GM12864 (cell line): ENCODE data around the gene TTK.
A peak's percentile ranks its signal among the peaks of the same experiment; 100 is the strongest.

Source experiments
- DNase-seq: peaks from one replicate; pipeline ENCODE4 v3.0.0-alpha.2; 2011; ENCODE audit warnings: low read depth
- H3K4me3 ChIP-seq: 2 replicates; pipeline ENCODE4 v1.5.1; 2011; ENCODE audit warnings: mild to moderate bottlenecking, low read depth, low read length, control low read depth
- TF ChIP-seq, protein P1 (sequence below): IDR thresholded peaks from 2 replicates; pipeline ENCODE4 v1.5.1; 2011; ENCODE audit warnings: low read depth, mild to moderate bottlenecking, moderate library complexity, low read length, control low read depth, inconsistent platforms; ENCODE audit errors: missing control alignments

Gene TTK

DNA sequence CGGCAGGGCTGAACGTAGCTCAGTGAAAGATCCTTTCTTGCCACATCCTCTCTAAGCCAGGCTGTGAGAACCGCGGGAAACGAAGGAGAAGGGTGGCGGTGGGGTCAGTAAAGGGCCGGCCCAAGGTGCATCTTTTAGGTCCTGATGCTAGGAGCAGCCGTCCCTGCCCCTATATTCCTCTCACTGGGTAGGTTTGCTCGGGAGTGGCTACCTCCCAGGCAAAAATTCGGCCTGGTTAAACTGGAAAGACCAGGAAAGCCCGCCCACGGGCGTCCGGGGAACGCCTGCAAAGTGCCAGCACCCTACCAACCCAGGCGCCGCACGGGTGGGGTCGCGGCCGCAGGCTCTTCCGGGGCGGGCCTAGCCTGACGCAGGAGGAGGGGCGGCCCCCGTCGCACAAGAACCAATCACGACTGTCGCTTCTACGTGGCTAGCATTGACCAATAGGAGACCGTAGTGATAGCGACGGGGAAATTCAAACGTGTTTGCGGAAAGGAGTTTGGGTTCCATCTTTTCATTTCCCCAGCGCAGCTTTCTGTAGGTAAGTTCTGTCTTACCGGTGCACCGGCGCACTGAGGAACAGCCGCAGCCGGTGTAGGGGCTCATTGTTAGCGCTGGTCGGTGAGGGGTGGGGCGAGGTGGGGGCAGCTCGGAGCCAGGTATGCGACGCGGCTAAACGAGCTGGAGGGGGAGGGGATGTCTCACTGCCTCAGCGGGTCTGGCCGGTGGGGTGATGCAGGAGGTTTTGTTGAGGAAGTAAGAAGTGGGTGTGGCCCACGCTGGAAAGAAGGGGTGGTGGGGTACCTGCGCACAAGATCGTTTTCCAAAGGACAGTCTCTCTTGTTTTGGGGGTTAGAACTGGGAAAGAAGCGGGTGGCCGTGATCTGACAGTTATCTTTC is at the start of gene TTK:
TTK (plus strand) TSS at position 477 of the 900 bp plus-strand sequence. CDS start 1,195 bp downstream, outside the sequence.
- DNase-seq = peak; percentile 86
- H3K4me3 ChIP-seq = peak within 1 kb of the TSS; percentile 77
- TF ChIP-seq, protein P1, sequence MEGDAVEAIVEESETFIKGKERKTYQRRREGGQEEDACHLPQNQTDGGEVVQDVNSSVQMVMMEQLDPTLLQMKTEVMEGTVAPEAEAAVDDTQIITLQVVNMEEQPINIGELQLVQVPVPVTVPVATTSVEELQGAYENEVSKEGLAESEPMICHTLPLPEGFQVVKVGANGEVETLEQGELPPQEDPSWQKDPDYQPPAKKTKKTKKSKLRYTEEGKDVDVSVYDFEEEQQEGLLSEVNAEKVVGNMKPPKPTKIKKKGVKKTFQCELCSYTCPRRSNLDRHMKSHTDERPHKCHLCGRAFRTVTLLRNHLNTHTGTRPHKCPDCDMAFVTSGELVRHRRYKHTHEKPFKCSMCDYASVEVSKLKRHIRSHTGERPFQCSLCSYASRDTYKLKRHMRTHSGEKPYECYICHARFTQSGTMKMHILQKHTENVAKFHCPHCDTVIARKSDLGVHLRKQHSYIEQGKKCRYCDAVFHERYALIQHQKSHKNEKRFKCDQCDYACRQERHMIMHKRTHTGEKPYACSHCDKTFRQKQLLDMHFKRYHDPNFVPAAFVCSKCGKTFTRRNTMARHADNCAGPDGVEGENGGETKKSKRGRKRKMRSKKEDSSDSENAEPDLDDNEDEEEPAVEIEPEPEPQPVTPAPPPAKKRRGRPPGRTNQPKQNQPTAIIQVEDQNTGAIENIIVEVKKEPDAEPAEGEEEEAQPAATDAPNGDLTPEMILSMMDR = no peak

DNA sequence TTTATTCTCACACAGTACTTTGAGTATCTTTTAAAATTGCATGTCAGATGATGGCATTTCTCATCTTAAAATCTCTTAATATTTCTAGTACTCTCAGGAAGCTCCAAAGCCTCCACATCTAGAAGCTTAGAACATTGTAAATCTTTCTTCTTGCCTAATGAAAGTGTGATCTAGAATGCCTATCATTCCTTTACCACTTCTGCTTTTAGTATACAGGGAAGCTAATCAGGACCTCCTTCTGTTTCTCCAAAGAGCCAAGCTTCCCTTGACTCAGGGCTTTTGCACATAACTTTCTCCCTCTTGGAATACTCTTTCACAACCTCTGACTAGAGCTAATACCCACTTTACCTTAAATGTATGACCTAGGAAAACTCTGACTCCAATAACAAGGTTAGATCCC is 49.6 kb upstream of the TTK start:
- DNase-seq = no peak
- H3K4me3 ChIP-seq = no peak overlapping the region
- TF ChIP-seq, protein P1 = no peak

DNA sequence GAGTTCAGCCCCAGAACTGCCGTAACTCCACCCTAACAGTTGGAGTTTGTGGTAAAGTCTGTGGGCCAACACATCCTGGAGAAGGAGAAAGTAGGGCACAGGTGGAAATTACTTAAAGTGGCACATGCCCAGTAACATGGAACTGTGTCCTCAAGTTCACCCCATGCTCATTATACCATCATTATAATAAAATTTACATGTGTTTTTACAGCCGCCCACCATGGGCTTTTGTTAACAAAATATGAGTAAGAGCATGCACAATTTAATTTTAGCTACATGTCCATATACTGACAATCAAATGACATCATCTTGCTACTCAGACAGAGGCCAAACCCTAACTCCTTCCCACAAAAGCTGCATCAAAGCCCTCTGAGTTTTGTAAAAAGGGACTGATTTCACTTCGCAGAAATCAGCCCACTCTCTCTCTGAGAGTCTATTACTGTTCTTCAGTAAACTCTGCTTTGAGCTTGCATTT is 39.8 kb upstream of the TTK start:
- H3K4me3 ChIP-seq = no peak overlapping the region
- TF ChIP-seq, protein P1 = no peak
- DNase-seq = no peak

DNA sequence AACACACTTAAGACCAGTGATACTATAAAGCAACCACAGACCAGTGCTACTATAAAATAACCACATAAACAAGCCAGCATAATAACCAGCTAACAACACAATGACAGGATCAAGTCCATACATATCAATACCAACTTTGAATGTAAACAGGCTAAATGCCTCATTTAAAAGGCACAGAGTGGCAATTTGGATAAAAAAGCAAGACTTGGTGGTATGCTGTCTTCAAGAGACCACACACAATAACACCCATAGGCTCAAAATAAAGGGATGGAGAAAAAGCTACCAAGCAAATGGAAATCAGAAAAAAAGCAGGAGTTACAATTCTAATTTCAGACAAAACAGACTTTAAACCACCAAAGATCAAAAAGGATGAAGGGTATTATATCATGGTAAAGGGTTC is 37.3 kb upstream of the TTK start:
- TF ChIP-seq, protein P1 = no peak
- no peak for DNase-seq
- no peak overlapping the region for H3K4me3 ChIP-seq

DNA sequence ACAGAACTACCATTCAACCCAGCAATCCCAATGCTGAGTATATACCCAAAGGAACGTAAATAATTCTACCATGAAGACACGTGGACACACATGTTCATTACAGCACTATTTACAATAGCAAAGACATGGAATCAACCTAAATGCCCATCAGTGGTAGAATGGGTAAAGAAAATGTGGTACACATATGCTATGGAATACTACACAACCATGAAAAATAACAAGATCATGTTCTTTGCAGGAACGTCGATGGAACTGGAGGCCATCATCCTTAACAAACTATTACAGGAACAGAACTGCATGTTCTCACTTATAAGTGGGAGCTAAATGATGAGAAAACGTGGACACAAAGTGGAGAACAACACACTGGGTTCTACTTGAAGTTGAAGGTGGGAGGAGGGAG is 34.7 kb upstream of the TTK start:
- no peak overlapping the region for H3K4me3 ChIP-seq
- TF ChIP-seq, protein P1 = no peak
- no peak for DNase-seq

DNA sequence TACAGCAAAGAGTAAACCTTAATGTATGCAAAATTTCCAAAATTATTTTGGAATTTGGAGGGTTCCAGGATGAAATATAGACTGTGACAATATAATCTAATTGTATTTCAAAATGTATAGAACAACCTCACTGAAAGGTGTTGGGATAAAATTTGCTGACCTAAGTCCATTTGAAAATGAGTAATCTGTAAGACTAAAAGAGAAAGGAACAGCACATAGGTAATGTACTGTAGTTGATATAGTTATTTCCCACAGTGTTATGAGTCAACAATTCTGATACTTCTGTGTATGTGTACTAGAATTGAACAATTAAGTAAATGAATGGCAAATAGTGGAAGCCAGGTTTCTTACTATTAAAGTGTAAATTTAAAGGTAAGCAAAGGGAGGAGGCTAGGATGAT is 33.3 kb upstream of the TTK start:
- TF ChIP-seq, protein P1 = no peak
- DNase-seq = no peak
- H3K4me3 ChIP-seq = no peak overlapping the region
